Vagina (tissue), 2 donors: ENCODE measurements around the gene PTPN14.

Experiments
- POLR2AphosphoS5 ChIP-seq, 2 donors: sonication (generic); formaldehyde crosslinking; IDR thresholded peaks; one replicate each; pipeline ENCODE4 v1.9.0; 2017; ENCODE audit warnings: antibody characterized with exemption in 2 of 2, mild to moderate bottlenecking in 2 of 2, low read depth in 1 of 2; ENCODE audit not compliant: insufficient read depth in 1 of 2
- TF ChIP-seq, protein P1 (sequence below), 3 experiments: fragments of 450-650 bp in 2 of 3; fragments of 200-600 bp in 1 of 3; sonication (generic) in 1 of 3; IDR thresholded peaks; one replicate each; pipeline ENCODE4 v1.5.1; 2017 to 2019; ENCODE audit warnings: antibody characterized with exemption in 3 of 3, mild to moderate bottlenecking in 2 of 3, moderate library complexity in 2 of 3

DNA sequence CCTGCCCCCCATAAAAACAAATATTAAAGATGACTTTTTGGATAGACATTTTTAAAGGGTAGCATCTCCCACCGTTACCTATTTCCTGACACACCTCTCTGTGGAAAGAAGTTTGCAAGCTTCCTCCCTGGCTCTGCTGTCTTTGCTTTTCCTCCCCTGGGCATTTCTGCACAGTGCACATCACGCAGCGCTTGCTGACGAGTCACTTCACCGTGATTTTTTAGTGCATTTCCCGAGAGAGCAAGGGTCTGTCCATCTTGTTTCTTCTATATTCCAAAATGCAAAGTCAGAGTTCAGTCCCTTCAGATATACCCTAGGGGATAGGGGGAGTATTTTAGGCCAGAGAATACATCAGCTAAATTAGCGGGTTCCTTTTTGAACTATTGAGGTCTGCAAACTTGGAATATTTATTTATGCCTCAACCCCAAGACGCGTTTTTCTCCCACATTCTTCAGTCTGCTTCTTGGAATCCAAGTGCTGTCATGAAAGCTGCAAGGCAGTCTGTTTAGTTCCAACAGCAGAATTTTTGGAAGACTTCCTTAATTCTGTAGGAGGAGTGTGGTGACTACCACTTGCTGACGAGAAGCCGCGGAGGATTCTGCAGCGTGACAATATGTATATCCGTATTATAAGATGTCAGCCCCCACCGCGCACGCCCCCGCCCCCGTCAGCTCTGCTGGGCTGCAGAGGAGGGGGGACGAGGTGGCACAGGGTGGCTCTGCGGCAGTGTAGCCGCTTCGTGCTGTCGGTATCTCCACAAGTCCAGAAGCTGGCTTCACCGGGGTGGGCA, 248.1 kb downstream of the PTPN14 start:
- TF ChIP-seq, protein P1, sequence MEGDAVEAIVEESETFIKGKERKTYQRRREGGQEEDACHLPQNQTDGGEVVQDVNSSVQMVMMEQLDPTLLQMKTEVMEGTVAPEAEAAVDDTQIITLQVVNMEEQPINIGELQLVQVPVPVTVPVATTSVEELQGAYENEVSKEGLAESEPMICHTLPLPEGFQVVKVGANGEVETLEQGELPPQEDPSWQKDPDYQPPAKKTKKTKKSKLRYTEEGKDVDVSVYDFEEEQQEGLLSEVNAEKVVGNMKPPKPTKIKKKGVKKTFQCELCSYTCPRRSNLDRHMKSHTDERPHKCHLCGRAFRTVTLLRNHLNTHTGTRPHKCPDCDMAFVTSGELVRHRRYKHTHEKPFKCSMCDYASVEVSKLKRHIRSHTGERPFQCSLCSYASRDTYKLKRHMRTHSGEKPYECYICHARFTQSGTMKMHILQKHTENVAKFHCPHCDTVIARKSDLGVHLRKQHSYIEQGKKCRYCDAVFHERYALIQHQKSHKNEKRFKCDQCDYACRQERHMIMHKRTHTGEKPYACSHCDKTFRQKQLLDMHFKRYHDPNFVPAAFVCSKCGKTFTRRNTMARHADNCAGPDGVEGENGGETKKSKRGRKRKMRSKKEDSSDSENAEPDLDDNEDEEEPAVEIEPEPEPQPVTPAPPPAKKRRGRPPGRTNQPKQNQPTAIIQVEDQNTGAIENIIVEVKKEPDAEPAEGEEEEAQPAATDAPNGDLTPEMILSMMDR (IDR thresholded peaks at IDR 0.05), result no peak
- TF ChIP-seq POLR2AphosphoS5 (IDR thresholded peaks at IDR 0.05; ENCODE audit: insufficient read depth in 1 of 2, low read depth in 1 of 2), result no peak
